Heart left ventricle (tissue), 13 donors: ENCODE data around the gene CYREN.

Experiments
- POLR2A ChIP-seq, 2 donors: fragments of 450-650 bp; IDR thresholded peaks; one replicate each; pipeline ENCODE4 v1.6.1; 2017; ENCODE audit warnings: antibody characterized with exemption in 2 of 2, mild to moderate bottlenecking in 2 of 2, moderate library complexity in 2 of 2
- TF ChIP-seq, protein P1 (sequence below), 12 donors: fragments of 200-600 bp; sonication (generic) in 4 of 12; IDR thresholded peaks; one replicate each; pipeline versions ENCODE4 v1.5.0 to v1.8.0; 2018 to 2022; ENCODE audit warnings: antibody characterized with exemption in 12 of 12, mild to moderate bottlenecking in 5 of 12
- donor health status: ischemic (EF 13 %, LVEDD 7.1; RV severe dilation, severe dysfunction).
- donor health status: DM: no; HTN: yes; CAD: no.
- donor health status: DM: no; HTN: no; CAD: no.
- donor health status: ischemic (EF 25% LVEDD 6.9; RV normal size, moderate dysfunction).
- donor health status: ischemic (EF 25% LVEDD 5.7; RV mildly dilated, moderate dysfunction).
- donor health status: ischemic (EF 35%, LVEDD 5.7; RV mildly dilated, moderate dysfunction).
- donor health status: nonischemic (EF 11% LVEDD 7.7; RV severe dilation, severe dysfunction).
- donor health status: DM: yes; HTN: yes; CAD: no.
- donor health status: PGD.
- donor health status: ischemic (EF 29% LVEDD 5.4; RV normal size, mild dysfunction).
- donor health status: nonischemic (EF 23%, LVEDD 6.1; RV moderate dilation, normal function).

DNA sequence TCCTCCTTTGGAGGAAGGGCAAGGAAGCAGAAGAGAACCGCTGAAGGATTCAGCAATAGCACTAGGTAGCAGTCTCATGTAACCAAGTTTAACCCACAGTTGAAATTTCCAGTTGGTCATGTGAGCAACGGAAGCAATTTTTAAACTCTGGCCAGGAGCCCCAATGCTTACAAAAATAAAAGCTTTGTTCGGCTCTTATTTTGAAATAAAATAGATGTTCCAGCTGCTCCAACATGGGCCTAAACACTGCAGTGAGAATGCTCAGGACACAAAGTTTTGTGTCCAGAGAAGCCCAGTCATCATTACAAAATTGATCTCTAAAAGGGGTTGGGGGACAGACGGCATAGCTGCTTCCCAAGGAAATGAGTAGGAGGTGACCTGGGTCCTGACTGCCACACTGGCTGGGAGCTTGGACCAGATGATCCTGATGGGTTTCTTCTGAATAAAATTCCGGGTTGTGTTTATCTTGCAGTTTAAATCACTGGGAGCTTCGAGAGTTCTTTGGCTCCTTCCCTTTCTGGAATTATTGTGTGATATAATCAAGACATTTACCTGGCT lies 23.1 kb downstream of the CYREN start:
- TF ChIP-seq, protein P1, sequence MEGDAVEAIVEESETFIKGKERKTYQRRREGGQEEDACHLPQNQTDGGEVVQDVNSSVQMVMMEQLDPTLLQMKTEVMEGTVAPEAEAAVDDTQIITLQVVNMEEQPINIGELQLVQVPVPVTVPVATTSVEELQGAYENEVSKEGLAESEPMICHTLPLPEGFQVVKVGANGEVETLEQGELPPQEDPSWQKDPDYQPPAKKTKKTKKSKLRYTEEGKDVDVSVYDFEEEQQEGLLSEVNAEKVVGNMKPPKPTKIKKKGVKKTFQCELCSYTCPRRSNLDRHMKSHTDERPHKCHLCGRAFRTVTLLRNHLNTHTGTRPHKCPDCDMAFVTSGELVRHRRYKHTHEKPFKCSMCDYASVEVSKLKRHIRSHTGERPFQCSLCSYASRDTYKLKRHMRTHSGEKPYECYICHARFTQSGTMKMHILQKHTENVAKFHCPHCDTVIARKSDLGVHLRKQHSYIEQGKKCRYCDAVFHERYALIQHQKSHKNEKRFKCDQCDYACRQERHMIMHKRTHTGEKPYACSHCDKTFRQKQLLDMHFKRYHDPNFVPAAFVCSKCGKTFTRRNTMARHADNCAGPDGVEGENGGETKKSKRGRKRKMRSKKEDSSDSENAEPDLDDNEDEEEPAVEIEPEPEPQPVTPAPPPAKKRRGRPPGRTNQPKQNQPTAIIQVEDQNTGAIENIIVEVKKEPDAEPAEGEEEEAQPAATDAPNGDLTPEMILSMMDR (IDR thresholded peaks at IDR 0.05), result no peak
- TF ChIP-seq POLR2A (IDR thresholded peaks at IDR 0.05), result no peak
